T1000 (cell line): ENCODE results near the gene PSORS1C2.

ENCODE experiments used
- DNase-seq: peaks from one replicate; lab custom pipeline; 2025; ENCODE audit warnings: mixed read lengths; lab: John Stamatoyannopoulos, UW

PSORS1C2 gene

GRCh38 chr6:31113861-31114540 lies 24.9 kb downstream of the PSORS1C2 start:
- DNase-seq: no peak

DNA sequence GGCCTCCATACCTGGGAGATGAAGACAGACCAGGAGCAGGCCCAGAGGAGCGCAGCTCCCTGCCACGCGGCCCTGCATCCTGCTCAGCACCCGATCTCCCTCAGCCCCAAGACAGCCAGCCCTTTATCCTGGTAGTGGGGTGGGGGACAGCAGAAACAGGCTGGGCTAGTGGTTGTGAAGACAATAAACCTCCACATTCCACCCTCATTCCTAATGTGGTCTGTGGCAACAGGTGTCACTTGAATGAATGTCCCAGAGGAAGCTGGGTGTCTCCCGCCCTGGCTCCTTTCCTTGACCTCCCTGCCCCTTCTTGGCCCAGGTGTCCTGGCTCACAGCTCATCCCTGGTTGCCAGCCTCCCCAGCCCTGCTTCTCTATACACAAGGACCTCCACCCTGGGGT lies 26.4 kb downstream of the PSORS1C2 start, which contains the start of gene C6orf15:
Gene C6orf15, minus strand, starts transcription at position 98 of the 400 bp plus-strand sequence. Its CDS starts 20 bp downstream, at position 78.
- no peak for DNase-seq

DNA sequence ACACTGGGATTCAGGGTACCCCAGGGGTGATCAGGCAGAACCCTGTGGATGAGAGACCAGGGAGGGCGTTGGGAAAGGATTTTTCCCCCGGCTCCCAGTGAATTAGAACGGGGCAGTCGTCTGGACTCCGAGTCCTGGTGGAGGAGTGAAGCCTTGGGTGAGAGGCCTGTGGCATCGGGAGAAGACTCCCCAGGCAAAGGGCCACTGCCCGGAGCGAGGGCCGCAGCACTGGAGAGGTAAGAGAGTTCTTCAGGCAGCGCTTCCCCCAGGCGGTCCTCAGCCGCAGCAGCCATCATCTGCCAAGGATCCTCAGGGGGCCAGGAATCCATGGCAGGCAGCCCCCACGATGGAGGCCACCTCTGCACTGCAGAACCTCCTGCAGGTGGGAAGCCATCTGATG lies 27.2 kb downstream of the PSORS1C2 start:
- no peak for DNase-seq

- DNase-seq: no peak
These were observed 27.9 kb downstream of the PSORS1C2 start for GRCh38 chr6:31110825-31111582.

- no peak for DNase-seq
These were observed 31.8 kb downstream of the PSORS1C2 start for GRCh38 chr6:31107052-31107451.

DNA sequence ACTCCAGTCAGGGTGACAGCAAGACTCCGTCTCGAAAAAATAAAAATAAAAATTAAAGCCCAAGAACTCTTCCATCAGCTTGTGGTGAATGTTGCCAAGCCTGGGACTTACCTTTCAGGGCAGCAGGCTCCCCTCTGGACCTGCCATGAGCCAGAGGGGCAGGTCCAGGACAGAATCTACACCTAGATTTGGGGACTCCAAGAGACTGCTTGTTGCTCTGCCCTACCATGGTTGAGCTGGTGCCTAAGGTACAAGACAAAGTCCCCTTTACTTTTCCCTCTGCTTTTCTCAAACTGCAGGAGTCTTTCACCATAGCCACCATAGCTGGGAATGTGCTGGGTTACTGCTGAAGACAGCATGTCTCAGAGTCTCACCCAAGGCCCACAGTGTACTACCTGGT lies 35.7 kb downstream of the PSORS1C2 start:
- DNase-seq: no peak

DNA sequence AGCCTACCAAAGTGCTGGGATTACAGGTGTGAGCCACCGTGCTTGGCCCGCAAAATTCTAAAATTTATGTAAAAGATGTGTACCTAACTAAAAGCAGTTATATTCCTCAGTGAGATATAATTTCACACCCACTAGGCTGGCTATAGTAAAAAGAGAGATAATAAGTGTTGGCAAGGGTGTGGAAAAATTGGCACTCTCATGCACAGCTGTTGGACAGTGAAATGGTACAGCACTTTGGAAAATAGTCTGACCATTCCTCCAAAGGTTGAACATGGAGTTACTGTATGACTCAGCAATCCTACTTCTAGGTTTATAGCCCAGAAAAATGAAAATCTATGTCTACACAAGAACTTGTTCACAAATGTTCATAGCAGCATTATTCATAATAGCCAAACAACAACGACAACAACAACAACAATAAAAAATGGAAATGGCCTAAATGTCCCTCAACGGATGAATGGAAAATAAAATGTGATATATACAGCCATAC lies 40.4 kb downstream of the PSORS1C2 start:
- DNase-seq: no peak

GRCh38 chr6:31096656-31097055 lies 42.2 kb downstream of the PSORS1C2 start:
- DNase-seq: no peak

GRCh38 chr6:31096215-31096614 lies 42.7 kb downstream of the PSORS1C2 start:
- no peak for DNase-seq

- no peak for DNase-seq
These were observed 44.4 kb downstream of the PSORS1C2 start for GRCh38 chr6:31094389-31094881.

DNA sequence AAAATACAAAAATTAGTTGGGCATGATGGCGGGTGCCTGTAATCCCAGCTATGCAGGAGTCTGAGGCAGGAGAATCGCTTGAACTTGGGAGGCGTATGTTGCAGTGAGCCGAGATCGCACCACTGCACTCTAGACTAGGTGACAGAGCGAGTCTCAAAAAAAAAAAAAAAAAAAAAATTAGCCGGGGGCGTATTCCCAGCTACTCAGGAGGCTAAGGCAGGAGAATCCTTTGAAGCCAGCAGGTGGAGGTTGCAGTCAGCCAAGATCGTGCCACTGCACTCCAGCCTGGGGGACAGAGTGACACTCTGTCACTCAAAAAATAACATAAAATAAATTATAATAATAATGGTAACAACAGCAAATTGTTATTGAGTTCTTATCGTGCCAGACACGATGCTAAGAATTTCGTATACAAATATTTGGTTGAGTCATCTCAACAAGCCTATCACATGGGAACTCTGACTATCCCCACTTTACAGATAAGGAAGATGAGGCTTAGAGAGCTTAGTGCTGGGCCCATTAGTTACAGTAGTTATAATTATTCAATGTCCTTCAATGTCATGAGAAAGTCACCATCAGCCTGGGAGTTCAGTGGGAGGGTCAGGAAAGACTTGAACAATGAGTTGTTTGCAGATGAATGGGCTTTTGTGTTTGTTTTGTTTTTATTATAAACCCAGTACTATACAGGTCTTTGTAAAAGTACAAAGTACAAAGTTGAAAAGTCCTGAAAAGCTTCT lies 45.9 kb downstream of the PSORS1C2 start:
- DNase-seq: no peak

DNA sequence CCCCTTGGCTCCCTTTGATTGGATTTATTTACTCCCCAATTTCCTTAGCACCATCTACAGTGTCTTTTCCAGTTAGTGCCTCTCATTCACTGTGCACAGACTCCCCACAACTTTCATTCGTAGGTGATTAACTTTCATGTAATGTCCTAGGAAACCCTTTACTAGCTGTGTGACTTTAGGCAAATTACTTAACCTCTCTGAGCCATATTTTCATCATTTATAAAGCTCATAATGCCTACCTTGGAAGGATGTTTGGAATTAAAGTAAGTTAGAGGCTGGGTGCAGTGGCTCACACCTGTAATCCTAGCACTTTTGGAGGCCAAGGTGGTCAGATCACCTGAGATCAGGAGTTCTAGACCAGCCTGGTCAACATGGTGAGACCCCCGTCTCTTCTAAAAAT lies 46.6 kb downstream of the PSORS1C2 start:
- DNase-seq: no peak

DNA sequence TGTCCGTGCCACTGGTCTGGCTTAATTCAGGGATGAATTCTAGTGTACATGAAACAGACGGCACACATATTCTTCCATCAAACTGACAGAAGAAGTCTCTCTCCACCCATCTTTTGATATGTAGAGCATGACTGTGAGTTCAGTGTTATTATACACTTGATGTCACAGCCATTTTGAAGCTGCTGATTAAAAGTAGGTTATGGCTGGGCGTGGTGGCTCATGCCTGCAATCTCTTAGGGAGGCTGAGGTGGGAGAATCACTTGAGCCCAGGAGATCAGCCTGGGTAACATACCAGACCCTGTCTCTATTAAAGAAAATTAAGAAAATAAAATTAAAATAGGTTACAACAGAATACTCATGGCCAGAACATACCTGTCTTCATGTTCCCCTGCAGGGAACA lies 47.2 kb downstream of the PSORS1C2 start:
- no peak for DNase-seq

- no peak for DNase-seq
These were observed 47.9 kb downstream of the PSORS1C2 start for GRCh38 chr6:31090973-31091364.

DNA sequence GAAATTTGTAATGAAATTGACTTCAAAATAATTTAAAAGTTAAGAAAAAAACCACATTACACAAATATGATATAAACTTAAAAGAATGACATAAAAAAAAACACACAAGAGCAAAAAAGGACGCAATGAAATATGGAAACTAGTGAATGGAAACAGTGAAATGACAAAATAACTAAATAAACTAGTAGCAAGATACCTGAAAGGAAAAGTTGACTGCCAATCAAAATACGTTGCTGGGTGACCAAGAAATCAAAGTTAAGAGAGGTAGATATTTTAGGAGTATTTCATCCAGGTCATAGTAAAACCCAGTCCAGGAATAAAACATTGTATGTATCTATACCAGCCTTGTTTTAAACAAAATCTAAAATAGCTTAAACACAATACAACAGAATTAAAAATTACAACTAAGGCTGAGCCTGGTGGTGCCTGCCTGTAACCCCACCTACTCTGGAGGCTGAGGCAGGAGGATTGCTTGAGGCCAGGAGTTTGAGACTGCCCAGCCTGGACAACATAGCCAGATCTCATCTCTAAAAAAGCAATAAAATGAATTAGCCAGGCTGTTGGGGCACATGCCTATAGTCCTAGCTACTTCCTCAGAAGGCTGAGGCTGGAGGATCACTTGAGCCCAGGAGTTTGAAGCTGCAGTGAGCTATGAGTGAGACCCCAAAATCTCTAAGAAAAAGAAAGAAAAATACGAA lies 48.4 kb downstream of the PSORS1C2 start:
- no peak for DNase-seq
